Natural killer cell treated with Interleukin-12 subunit alpha and Interleukin-12 subunit beta and Interleukin-15 and Interleukin-18, amount 100 ng/mL, for 72 hours (primary cell): ENCODE measurements around the gene SIX5. TPM values are rescaled to one million over a fixed set of nuclear protein-coding genes. Genes with fewer than 3 reads are reported as not detected.
"Not testable (repeated sequence)": the region's sequence is repeated elsewhere in the genome, so short reads cannot be mapped to it uniquely, and the experiment has no call there.

Source experiments
- ATAC-seq, 2 donors: fragments of 150-1000 bp; cut with Tn5 transposase in 1 of 2; sonication (Bioruptor Pico), chemical (Tn5 transposase) in 1 of 2; 2 replicates each; pipeline ENCODE4 v1.10.0; 2021
- DNase-seq: peaks from one replicate; pipeline ENCODE4 v3.0.0; 2022; ENCODE audit warnings: low spot score
- H3K27ac Mint-ChIP-seq, 2 donors: 1 replicate in 1 of 2; 2 replicates in 1 of 2; pipeline ENCODE4 v1.8.0; 2022; ENCODE audit warnings: mixed read lengths in 2 of 2, mild to moderate bottlenecking in 1 of 2, moderate library complexity in 1 of 2
- H3K27me3 Mint-ChIP-seq, 2 donors: 1 replicate in 1 of 2; 2 replicates in 1 of 2; pipeline ENCODE4 v1.8.0; 2022; ENCODE audit warnings: mixed read lengths in 2 of 2
- H3K36me3 Mint-ChIP-seq: one replicate; pipeline ENCODE4 v1.8.0; 2022; ENCODE audit warnings: mixed read lengths
- H3K4me1 Mint-ChIP-seq, 2 donors: 1 replicate in 1 of 2; 2 replicates in 1 of 2; pipeline ENCODE4 v1.8.0; 2022; ENCODE audit warnings: low read depth in 2 of 2, mixed read lengths in 2 of 2, mild to moderate bottlenecking in 1 of 2
- H3K4me3 Mint-ChIP-seq: one replicate; pipeline ENCODE4 v1.8.0; 2022; ENCODE audit warnings: mixed read lengths
- H3K9me3 Mint-ChIP-seq: 2 replicates; pipeline ENCODE4 v1.8.0; 2022; ENCODE audit warnings: mixed read lengths
- total RNA-seq, 2 donors: library from RNA; stranded (reverse); gene quantifications; one replicate each; pipeline ENCODE4 v1.2.3, GENCODE V29; 2022

The SIX5 gene
- total RNA-seq, 2 donors from 2014 or later, result 3.0 to 3.6 TPM

- no peaks in the 10 kb centered on the region for H3K9me3 Mint-ChIP-seq
- peaks cover 4 to 14% of the 10 kb centered on the region in 2 donors for H3K4me1 Mint-ChIP-seq
- no peak overlapping the region for H3K27ac Mint-ChIP-seq
- H3K36me3 Mint-ChIP-seq, result no peaks in the 10 kb centered on the region
- ATAC-seq (no peak), DNase-seq (no peak)
- H3K27me3 Mint-ChIP-seq, result no peaks in the 10 kb centered on the region
- no peak overlapping the region for H3K4me3 Mint-ChIP-seq
These were observed 3.3 kb downstream of the SIX5 start for GRCh38 chr19:45765702-45766295.

- Mint-ChIP-seq H3K36me3 (no peaks in the 10 kb centered on the region), H3K9me3 (no peaks in the 10 kb centered on the region), H3K27ac (no peak overlapping the region), H3K27me3 (no peaks in the 10 kb centered on the region), H3K4me1 (peaks cover 4 to 8% of the 10 kb centered on the region in 2 donors), H3K4me3 (no peak overlapping the region)
- no peak for DNase-seq
- no peak for ATAC-seq
These were observed 3.9 kb downstream of the SIX5 start for GRCh38 chr19:45764945-45765701.

GRCh38 chr19:45764475-45764874, 4.6 kb downstream of the SIX5 start:
- no peak for ATAC-seq
- Mint-ChIP-seq H3K9me3 (no peaks in the 10 kb centered on the region), H3K27me3 (no peaks in the 10 kb centered on the region), H3K4me3 (no peak overlapping the region), H3K36me3 (no peaks in the 10 kb centered on the region), H3K4me1 (peaks cover under 1 to 5% of the 10 kb centered on the region in 2 donors), H3K27ac (no peak overlapping the region)
- no peak for DNase-seq

- DNase-seq, result no peak
- H3K27ac Mint-ChIP-seq, result no peak overlapping the region
- no peak for ATAC-seq
- H3K4me1 Mint-ChIP-seq, result peaks cover 0 to 1% of the 10 kb centered on the region in 2 donors
- H3K27me3 Mint-ChIP-seq, result no peaks in the 10 kb centered on the region
- H3K9me3 Mint-ChIP-seq, result no peaks in the 10 kb centered on the region
- H3K36me3 Mint-ChIP-seq, result no peaks in the 10 kb centered on the region
- H3K4me3 Mint-ChIP-seq, result no peak overlapping the region
These were observed 5.3 kb downstream of the SIX5 start for GRCh38 chr19:45763691-45764294.

GRCh38 chr19:45762870-45763631, 6.0 kb downstream of the SIX5 start:
- Mint-ChIP-seq H3K9me3 (no peaks in the 10 kb centered on the region), H3K27me3 (no peaks in the 10 kb centered on the region), H3K36me3 (no peaks in the 10 kb centered on the region), H3K27ac (no peak overlapping the region), H3K4me1 (no peaks in the 10 kb centered on the region), H3K4me3 (no peak overlapping the region)
- peak; percentile 50 for DNase-seq
- no peak for ATAC-seq

- Mint-ChIP-seq H3K9me3 (no peaks in the 10 kb centered on the region), H3K4me3 (no peak overlapping the region), H3K27me3 (no peaks in the 10 kb centered on the region), H3K36me3 (no peaks in the 10 kb centered on the region), H3K27ac (no peak overlapping the region), H3K4me1 (no peaks in the 10 kb centered on the region)
- DNase-seq, result peak; percentile 47
- ATAC-seq, result no peak
These were observed 7.3 kb downstream of the SIX5 start for GRCh38 chr19:45761714-45762113.

GRCh38 chr19:45758921-45759320, 10.1 kb downstream of the SIX5 start:
- Mint-ChIP-seq H3K27ac (no peak overlapping the region), H3K9me3 (no peaks in the 10 kb centered on the region), H3K36me3 (no peaks in the 10 kb centered on the region), H3K4me3 (no peak overlapping the region), H3K4me1 (no peaks in the 10 kb centered on the region), H3K27me3 (no peaks in the 10 kb centered on the region)
- ATAC-seq (peak in 1 of 2 donors; percentile 15), DNase-seq (peak; percentile 52)

GRCh38 chr19:45757695-45758094, 11.4 kb downstream of the SIX5 start:
- peak; percentile 39 for DNase-seq
- no peaks in the 10 kb centered on the region for H3K9me3 Mint-ChIP-seq
- no peaks in the 10 kb centered on the region for H3K4me1 Mint-ChIP-seq
- no peak overlapping the region for H3K4me3 Mint-ChIP-seq
- H3K36me3 Mint-ChIP-seq, result no peaks in the 10 kb centered on the region
- no peak for ATAC-seq
- H3K27ac Mint-ChIP-seq, result no peak overlapping the region
- no peaks in the 10 kb centered on the region for H3K27me3 Mint-ChIP-seq

GRCh38 chr19:45754323-45754722, 14.7 kb downstream of the SIX5 start:
- Mint-ChIP-seq H3K4me1 (no peaks in the 10 kb centered on the region), H3K36me3 (no peaks in the 10 kb centered on the region), H3K9me3 (no peaks in the 10 kb centered on the region), H3K4me3 (no peak overlapping the region), H3K27me3 (no peaks in the 10 kb centered on the region), H3K27ac (no peak overlapping the region)
- ATAC-seq (no peak), DNase-seq (peak; percentile 58)

- H3K4me1 Mint-ChIP-seq, result no peaks in the 10 kb centered on the region
- peak; percentile 32 for DNase-seq
- no peak overlapping the region for H3K4me3 Mint-ChIP-seq
- H3K36me3 Mint-ChIP-seq, result no peaks in the 10 kb centered on the region
- H3K9me3 Mint-ChIP-seq, result no peaks in the 10 kb centered on the region
- ATAC-seq, result no peak
- no peaks in the 10 kb centered on the region for H3K27me3 Mint-ChIP-seq
- no peak overlapping the region for H3K27ac Mint-ChIP-seq
These were observed 15.5 kb downstream of the SIX5 start for GRCh38 chr19:45753548-45753947.

GRCh38 chr19:45752639-45753038, 16.4 kb downstream of the SIX5 start:
- ATAC-seq (no peak), DNase-seq (no peak)
- no peaks in the 10 kb centered on the region for H3K9me3 Mint-ChIP-seq
- no peaks in the 10 kb centered on the region for H3K4me1 Mint-ChIP-seq
- no peaks in the 10 kb centered on the region for H3K36me3 Mint-ChIP-seq
- no peak overlapping the region for H3K4me3 Mint-ChIP-seq
- H3K27ac Mint-ChIP-seq, result no peak overlapping the region
- H3K27me3 Mint-ChIP-seq, result peaks cover 0 to under 1% of the 10 kb centered on the region in 2 donors

GRCh38 chr19:45751483-45751882, 17.6 kb downstream of the SIX5 start:
- not testable (repeated sequence) for H3K36me3 Mint-ChIP-seq, DNase-seq, ATAC-seq, H3K27ac Mint-ChIP-seq, H3K9me3 Mint-ChIP-seq, H3K27me3 Mint-ChIP-seq, H3K4me3 Mint-ChIP-seq, H3K4me1 Mint-ChIP-seq

- Mint-ChIP-seq H3K27me3 (peaks cover 9 to 11% of the 10 kb centered on the region in 2 donors), H3K9me3 (no peaks in the 10 kb centered on the region), H3K36me3 (no peaks in the 10 kb centered on the region), H3K4me1 (no peaks in the 10 kb centered on the region), H3K4me3 (no peak overlapping the region), H3K27ac (no peak overlapping the region)
- no peak for DNase-seq
- no peak for ATAC-seq
These were observed 21.5 kb downstream of the SIX5 start for GRCh38 chr19:45747513-45747912.

- H3K4me3 Mint-ChIP-seq, result no peak overlapping the region
- peaks cover 9 to 11% of the 10 kb centered on the region in 2 donors for H3K27me3 Mint-ChIP-seq
- H3K4me1 Mint-ChIP-seq, result no peaks in the 10 kb centered on the region
- ATAC-seq (no peak), DNase-seq (no peak)
- no peaks in the 10 kb centered on the region for H3K9me3 Mint-ChIP-seq
- H3K27ac Mint-ChIP-seq, result no peak overlapping the region
- no peaks in the 10 kb centered on the region for H3K36me3 Mint-ChIP-seq
These were observed 22.2 kb downstream of the SIX5 start for GRCh38 chr19:45746866-45747265.
